ENCODE data around the gene ATP8B3.

- TF ChIP-seq CTCF (IDR thresholded peaks at IDR 0.05; ENCODE audit: insufficient read depth, low read length, poor library complexity, severe bottlenecking) (no peak), EZH2phosphoT487 (conservative IDR thresholded peaks at IDR 0.05; ENCODE audit: low read length) (no peak)
Observed at GRCh38 chr19:1785310-1785709, 26.8 kb downstream of the ATP8B3 start.

Measured in SU-DHL-6 (cell line).